HepG2 (cell line): ENCODE data around the gene ASB16. TPM values are rescaled to one million over a fixed set of nuclear protein-coding genes. Genes with fewer than 3 reads are reported as not detected.

ENCODE experiments used
- FOXJ3 ChIP-seq: sonication (generic); formaldehyde crosslinking; IDR thresholded peaks from 2 replicates; pipeline ENCODE4 v1.4.0; 2020; ENCODE audit warnings: missing genetic modification reagents, mild to moderate bottlenecking, borderline replicate concordance
- JUNB ChIP-seq: sonication (generic); formaldehyde crosslinking; IDR thresholded peaks from 2 replicates; pipeline ENCODE4 v1.8.0; 2022; ENCODE audit warnings: missing genetic modification reagents, mild to moderate bottlenecking, borderline replicate concordance
- LRRFIP1 ChIP-seq: sonication (generic); formaldehyde crosslinking; conservative IDR thresholded peaks from 2 replicates; pipeline ENCODE4 v1.4.0; 2020; ENCODE audit warnings: missing genetic modification reagents
- MAFF ChIP-seq: IDR thresholded peaks from 2 replicates; pipeline ENCODE4 v1.6.1; 2011; ENCODE audit warnings: low read depth, low read length, improper control_type of control experiment
- MYC ChIP-seq: sonication (generic); formaldehyde crosslinking; IDR thresholded peaks from 2 replicates; pipeline ENCODE4 v1.9.0; 2021; ENCODE audit warnings: missing genetic modification reagents, borderline replicate concordance
- NFKBIZ ChIP-seq: IDR thresholded peaks from 2 replicates; pipeline ENCODE4 v1.6.1; 2018; ENCODE audit warnings: missing genetic modification reagents, missing compliant biosample characterization
- PAF1 ChIP-seq: IDR thresholded peaks from 2 replicates; pipeline ENCODE4 v1.6.1; 2016; ENCODE audit warnings: missing genetic modification reagents, missing compliant biosample characterization
- PHF20 ChIP-seq: sonication (generic); formaldehyde crosslinking; IDR thresholded peaks from 2 replicates; pipeline ENCODE4 v1.5.0; 2020; ENCODE audit warnings: mild to moderate bottlenecking, missing genetic modification reagents
- RFX3 ChIP-seq: IDR thresholded peaks from 2 replicates; pipeline ENCODE4 v1.6.1; 2016; ENCODE audit warnings: missing biosample characterization, missing genetic modification reagents
- TEF ChIP-seq: sonication (generic); formaldehyde crosslinking; IDR thresholded peaks from 2 replicates; pipeline ENCODE4 v1.5.0; 2020; ENCODE audit warnings: missing genetic modification reagents
- U2AF1 ChIP-seq: fragments of 200-400 bp; formaldehyde crosslinking; optimal IDR thresholded peaks from 2 replicates; pipeline ENCODE3; 2017; ENCODE audit warnings: mild to moderate bottlenecking, low read depth, low read length
- ZNF263 ChIP-seq: sonication (generic); formaldehyde crosslinking; IDR thresholded peaks from 2 replicates; pipeline ENCODE4 v1.4.0; 2020; ENCODE audit warnings: missing genetic modification reagents
- ZNF354B ChIP-seq: sonication (generic); formaldehyde crosslinking; IDR thresholded peaks from 2 replicates; pipeline ENCODE4 v1.8.0; 2022; ENCODE audit warnings: mild to moderate bottlenecking, missing genetic modification reagents
- ZNF501 ChIP-seq: sonication (generic); formaldehyde crosslinking; IDR thresholded peaks from 2 replicates; pipeline ENCODE4 v1.5.1; 2020; ENCODE audit warnings: mild to moderate bottlenecking, moderate library complexity, missing genetic modification reagents
- ZNF550 ChIP-seq: sonication (generic); formaldehyde crosslinking; IDR thresholded peaks from 2 replicates; pipeline ENCODE4 v1.4.0; 2020; ENCODE audit warnings: mild to moderate bottlenecking, missing genetic modification reagents, borderline replicate concordance
- ZNF557 ChIP-seq: sonication (generic); formaldehyde crosslinking; IDR thresholded peaks from 2 replicates; pipeline ENCODE4 v1.4.0; 2020; ENCODE audit warnings: missing genetic modification reagents
- ZNF746 ChIP-seq: sonication (generic); formaldehyde crosslinking; IDR thresholded peaks from 2 replicates; pipeline ENCODE4 v1.8.0; 2022; ENCODE audit warnings: mild to moderate bottlenecking, missing genetic modification reagents
- polyA plus RNA-seq, 8 experiments: library from polyadenylated mRNA; depleted of rRNA in 3 of 8; stranded (reverse) in 7 of 8; unstranded in 1 of 8; fragments of >200 nt; fragmentation: Illumina TruSeq in 4 of 8; extraction: Trizol in 4 of 8; gene quantifications; 2 replicates each; pipeline versions ENCODE4 v1.2.1 to v1.2.3, GENCODE V29; 2011 to 2016; ENCODE audit warnings: low read depth in 4 of 8, missing spikeins in 1 of 8, mixed read lengths in 1 of 8; ENCODE audit not compliant: insufficient read depth in 1 of 8
- total RNA-seq, 5 experiments: library from RNA; depleted of rRNA; stranded (reverse); fragments of >200 nt; fragmentation: Illumina TruSeq; extraction: Trizol; gene quantifications; 2 replicates each; pipeline ENCODE4 v1.2.3, GENCODE V29; 2016; ENCODE audit warnings: low read depth in 1 of 5
- TF ChIP-seq, protein P1 (sequence below): sonication (generic); formaldehyde crosslinking; IDR thresholded peaks from 2 replicates; pipeline ENCODE4 v1.8.0; 2022; ENCODE audit warnings: mild to moderate bottlenecking, missing genetic modification reagents, borderline replicate concordance
- TF ChIP-seq, protein P2 (sequence below): sonication (generic); formaldehyde crosslinking; IDR thresholded peaks from 2 replicates; pipeline ENCODE4 v1.4.0; 2020; ENCODE audit warnings: missing genetic modification reagents

Gene ASB16
- total and polyA plus RNA-seq, 2 of the 13 experiments (the other 11 are each of a cell fraction or from before 2014, with no cell fraction given): 0.07 TPM; not detected in 1

GRCh38 chr17:44221084-44221861, 50.8 kb downstream of the ASB16 start (continued):
- TF ChIP-seq, protein P1, sequence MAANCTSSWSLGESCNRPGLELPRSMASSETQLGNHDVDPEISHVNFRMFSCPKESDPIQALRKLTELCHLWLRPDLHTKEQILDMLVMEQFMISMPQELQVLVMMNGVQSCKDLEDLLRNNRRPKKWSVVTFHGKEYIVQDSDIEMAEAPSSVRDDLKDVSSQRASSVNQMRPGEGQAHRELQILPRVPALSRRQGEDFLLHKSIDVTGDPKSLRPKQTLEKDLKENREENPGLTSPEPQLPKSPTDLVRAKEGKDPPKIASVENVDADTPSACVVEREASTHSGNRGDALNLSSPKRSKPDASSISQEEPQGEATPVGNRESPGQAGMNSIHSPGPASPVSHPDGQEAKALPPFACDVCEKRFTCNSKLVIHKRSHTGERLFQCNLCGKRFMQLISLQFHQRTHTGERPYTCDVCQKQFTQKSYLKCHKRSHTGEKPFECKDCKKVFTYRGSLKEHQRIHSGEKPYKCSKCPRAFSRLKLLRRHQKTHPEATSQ (CRISPR knock-in tag): no peak
- TF ChIP-seq FOXJ3 (CRISPR knock-in tag) (no peak), TEF (CRISPR knock-in tag) (no peak), ZNF746 (CRISPR knock-in tag) (no peak), MAFF (no peak), NFKBIZ (no peak), ZNF557 (CRISPR knock-in tag) (no peak), PAF1 (no peak), MYC (CRISPR knock-in tag) (no peak; the same call in 1 of the 2 replicates), LRRFIP1 (CRISPR knock-in tag) (no peak), ZNF501 (CRISPR knock-in tag) (no peak; the same call in 1 of the 2 replicates), ZNF263 (CRISPR knock-in tag) (peak; percentile 93), ZNF550 (CRISPR knock-in tag) (no peak), PHF20 (no peak), JUNB (CRISPR knock-in tag) (no peak), U2AF1 (peak; percentile 52), RFX3 (CRISPR knock-in tag) (no peak), ZNF354B (no peak)
- TF ChIP-seq, protein P2, sequence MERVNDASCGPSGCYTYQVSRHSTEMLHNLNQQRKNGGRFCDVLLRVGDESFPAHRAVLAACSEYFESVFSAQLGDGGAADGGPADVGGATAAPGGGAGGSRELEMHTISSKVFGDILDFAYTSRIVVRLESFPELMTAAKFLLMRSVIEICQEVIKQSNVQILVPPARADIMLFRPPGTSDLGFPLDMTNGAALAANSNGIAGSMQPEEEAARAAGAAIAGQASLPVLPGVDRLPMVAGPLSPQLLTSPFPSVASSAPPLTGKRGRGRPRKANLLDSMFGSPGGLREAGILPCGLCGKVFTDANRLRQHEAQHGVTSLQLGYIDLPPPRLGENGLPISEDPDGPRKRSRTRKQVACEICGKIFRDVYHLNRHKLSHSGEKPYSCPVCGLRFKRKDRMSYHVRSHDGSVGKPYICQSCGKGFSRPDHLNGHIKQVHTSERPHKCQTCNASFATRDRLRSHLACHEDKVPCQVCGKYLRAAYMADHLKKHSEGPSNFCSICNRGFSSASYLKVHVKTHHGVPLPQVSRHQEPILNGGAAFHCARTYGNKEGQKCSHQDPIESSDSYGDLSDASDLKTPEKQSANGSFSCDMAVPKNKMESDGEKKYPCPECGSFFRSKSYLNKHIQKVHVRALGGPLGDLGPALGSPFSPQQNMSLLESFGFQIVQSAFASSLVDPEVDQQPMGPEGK (CRISPR knock-in tag): peak; percentile 63
